Duodenal mucosa (tissue), 2 donors: ENCODE data around the gene SLC35E4.
"Not testable (repeated sequence)": the region's sequence is repeated elsewhere in the genome, so short reads cannot be mapped to it uniquely, and the experiment has no call there.

Source experiments
- H3K27ac ChIP-seq: one replicate; pipeline ENCODE4 v1.7.0; 2013; ENCODE audit warnings: low read depth, low read length
- H3K27me3 ChIP-seq, 2 donors: one replicate each; pipeline ENCODE4 v1.7.0; 2013; ENCODE audit warnings: low read length in 2 of 2, control low read depth in 1 of 2; ENCODE audit not compliant: insufficient read depth in 2 of 2, control insufficient read depth in 1 of 2
- H3K36me3 ChIP-seq, 2 donors: one replicate each; pipeline ENCODE4 v1.7.0; 2013; ENCODE audit warnings: low read length in 2 of 2, control low read depth in 1 of 2; ENCODE audit not compliant: insufficient read depth in 2 of 2, control insufficient read depth in 1 of 2
- H3K4me1 ChIP-seq, 2 donors: one replicate each; pipeline ENCODE4 v1.7.0; 2013; ENCODE audit warnings: low read length in 2 of 2, control low read depth in 1 of 2; ENCODE audit not compliant: insufficient read depth in 2 of 2, control insufficient read depth in 1 of 2
- H3K4me3 ChIP-seq, 2 donors: one replicate each; pipeline ENCODE4 v1.7.0; 2013; ENCODE audit warnings: low read length in 2 of 2, low read depth in 1 of 2
- H3K9ac ChIP-seq, 2 donors: one replicate each; pipeline ENCODE4 v1.7.0; 2013; ENCODE audit warnings: low read length in 2 of 2, low read depth in 1 of 2
- H3K9me3 ChIP-seq, 2 donors: one replicate each; pipeline ENCODE4 v1.7.0; 2013; ENCODE audit warnings: low read length in 2 of 2, control low read depth in 1 of 2; ENCODE audit not compliant: control insufficient read depth in 1 of 2

SLC35E4 gene

GRCh38 chr22:30635273-30636225 lies at the start of gene SLC35E4:
SLC35E4 (plus strand) TSS chr22:30635781; CDS start chr22:30636451, 670 bp downstream.
- H3K9me3 ChIP-seq, result no peaks in the 10 kb centered on the region
- H3K27ac ChIP-seq, result peak within 1 kb of the TSS; percentile 83

GRCh38 chr22:30586414-30586813 lies 49.2 kb upstream of the SLC35E4 start:
- no peak overlapping the region for H3K4me3 ChIP-seq
- H3K9me3 ChIP-seq, result no peaks in the 10 kb centered on the region
- peaks cover 13 to 16% of the 10 kb centered on the region in 2 donors for H3K4me1 ChIP-seq
- H3K9ac ChIP-seq, result no peak overlapping the region
- no peaks in the 10 kb centered on the region for H3K27me3 ChIP-seq
- H3K36me3 ChIP-seq, result peaks cover 61 to 81% of the 10 kb centered on the region in 2 donors
- no peak overlapping the region for H3K27ac ChIP-seq

More at GRCh38 chr22:30635273-30636225, at the start of gene SLC35E4:
- Histone ChIP-seq H3K4me3 (peak within 1 kb of the TSS; percentile 74 to 89), H3K36me3 (no peaks in the 10 kb centered on the region), H3K9ac (peak within 1 kb of the TSS; percentile 76 to 88), H3K4me1 (peaks cover 14 to 29% of the 10 kb centered on the region in 2 donors), H3K27me3 (no peaks in the 10 kb centered on the region)

- Histone ChIP-seq H3K27ac (no peak overlapping the region), H3K9ac (peak overlapping the region; percentile 38 to 93), H3K36me3 (peaks cover 21 to 35% of the 10 kb centered on the region in 2 donors), H3K4me3 (peak overlapping the region; percentile 96 to 99), H3K9me3 (no peaks in the 10 kb centered on the region), H3K4me1 (peaks cover 16 to 17% of the 10 kb centered on the region in 2 donors), H3K27me3 (no peaks in the 10 kb centered on the region)
Measured at GRCh38 chr22:30591191-30591587, 44.4 kb upstream of the SLC35E4 start.

GRCh38 chr22:30591588-30592359 lies 43.8 kb upstream of the SLC35E4 start, which contains the start of gene PES1:
PES1 (minus strand) TSS chr22:30591910; CDS start chr22:30591833, 77 bp downstream.
- H3K27me3 ChIP-seq, result no peaks in the 10 kb centered on the region
- H3K9me3 ChIP-seq, result no peaks in the 10 kb centered on the region
- peaks cover 15 to 29% of the 10 kb centered on the region in 2 donors for H3K36me3 ChIP-seq
- H3K4me1 ChIP-seq, result peaks cover 16 to 17% of the 10 kb centered on the region in 2 donors
- peak within 1 kb of the TSS; percentile 73 for H3K27ac ChIP-seq
- peak within 1 kb of the TSS; percentile 96 to 99 for H3K4me3 ChIP-seq
- peak within 1 kb of the TSS; percentile 38 to 93 for H3K9ac ChIP-seq

- Histone ChIP-seq H3K4me3 (peak overlapping the region; percentile 96 to 99), H3K36me3 (peaks cover 10 to 24% of the 10 kb centered on the region in 2 donors), H3K4me1 (peaks cover 16 to 17% of the 10 kb centered on the region in 2 donors)
- not testable (repeated sequence) for H3K9ac ChIP-seq, H3K27me3 ChIP-seq, H3K27ac ChIP-seq, H3K9me3 ChIP-seq
Measured at GRCh38 chr22:30592360-30592713, 43.2 kb upstream of the SLC35E4 start.

GRCh38 chr22:30596199-30596598 lies 39.4 kb upstream of the SLC35E4 start:
- H3K27ac ChIP-seq, result no peak overlapping the region
- no peaks in the 10 kb centered on the region for H3K9me3 ChIP-seq
- H3K36me3 ChIP-seq, result no peaks in the 10 kb centered on the region
- peaks cover 1 to 6% of the 10 kb centered on the region in 2 donors for H3K4me1 ChIP-seq
- H3K4me3 ChIP-seq, result no peak overlapping the region
- no peaks in the 10 kb centered on the region for H3K27me3 ChIP-seq
- no peak overlapping the region for H3K9ac ChIP-seq

- Histone ChIP-seq H3K9ac (no peak overlapping the region), H3K27me3 (no peaks in the 10 kb centered on the region), H3K27ac (no peak overlapping the region), H3K36me3 (no peaks in the 10 kb centered on the region), H3K4me1 (peaks cover 0 to 4% of the 10 kb centered on the region in 2 donors), H3K9me3 (no peaks in the 10 kb centered on the region), H3K4me3 (no peak overlapping the region)
Measured at GRCh38 chr22:30596886-30597285, 38.7 kb upstream of the SLC35E4 start.

- no peak overlapping the region for H3K4me3 ChIP-seq
- H3K9me3 ChIP-seq, result no peaks in the 10 kb centered on the region
- no peaks in the 10 kb centered on the region for H3K36me3 ChIP-seq
- H3K9ac ChIP-seq, result no peak overlapping the region
- H3K27me3 ChIP-seq, result no peaks in the 10 kb centered on the region
- no peaks in the 10 kb centered on the region for H3K4me1 ChIP-seq
- H3K27ac ChIP-seq, result no peak overlapping the region
Measured at GRCh38 chr22:30598986-30599385, 36.6 kb upstream of the SLC35E4 start.

- Histone ChIP-seq H3K9me3 (no peaks in the 10 kb centered on the region), H3K27ac (no peak overlapping the region), H3K27me3 (no peaks in the 10 kb centered on the region), H3K36me3 (no peaks in the 10 kb centered on the region), H3K4me1 (peaks cover 4 to 8% of the 10 kb centered on the region in 2 donors), H3K9ac (no peak overlapping the region), H3K4me3 (no peak overlapping the region)
Measured at GRCh38 chr22:30600921-30601320, 34.7 kb upstream of the SLC35E4 start.

GRCh38 chr22:30601464-30601863 lies 34.1 kb upstream of the SLC35E4 start:
- no peaks in the 10 kb centered on the region for H3K27me3 ChIP-seq
- no peak overlapping the region for H3K9ac ChIP-seq
- no peaks in the 10 kb centered on the region for H3K36me3 ChIP-seq
- H3K27ac ChIP-seq, result no peak overlapping the region
- peaks cover 9% of the 10 kb centered on the region in 2 donors for H3K4me1 ChIP-seq
- no peak overlapping the region for H3K4me3 ChIP-seq
- no peaks in the 10 kb centered on the region for H3K9me3 ChIP-seq
